Pancreas (tissue), 10 donors: Measurements from ENCODE around the gene PACSIN1. TPM values are rescaled to one million over a fixed set of nuclear protein-coding genes. Genes with fewer than 3 reads are reported as not detected.

Source experiments
- ATAC-seq, 4 donors: fragments of 200-7000 bp; cut with Tn5 transposase; one replicate each; pipeline versions ENCODE4 v1.8.0 to v1.9.1; 2020; ENCODE audit warnings: mild to moderate bottlenecking in 4 of 4, moderate library complexity in 4 of 4
- DNase-seq, 6 donors: peaks; one replicate each; pipeline ENCODE4 v3.0.0-alpha.2; 2020
- FAIRE-seq: peaks from 2 replicates; lab custom pipeline; 2012; peaks lifted over from hg19 to GRCh38; lab: Jason Lieb, UNC
- H3K27ac ChIP-seq, 4 donors: fragments of 200-600 bp; sonication (generic); 1 replicate in 3 of 4; 2 replicates in 1 of 4; pipeline versions ENCODE4 v1.5.0 to v1.8.0; 2020
- H3K27me3 ChIP-seq, 4 donors: fragments of 200-600 bp; one replicate each; pipeline ENCODE4 v1.8.0; 2021
- H3K36me3 ChIP-seq, 3 donors: fragments of 200-600 bp; sonication (generic) in 1 of 3; one replicate each; pipeline versions ENCODE4 v1.5.0 to v1.8.0; 2020 to 2021
- H3K4me1 ChIP-seq, 3 donors: fragments of 200-600 bp; one replicate each; pipeline ENCODE4 v1.8.0; 2021
- H3K4me3 ChIP-seq, 4 donors: fragments of 200-600 bp; sonication (generic) in 2 of 4; one replicate each; pipeline versions ENCODE4 v1.5.0 to v1.8.0; 2020 to 2021
- H3K9me3 ChIP-seq, 4 donors: fragments of 200-600 bp; one replicate each; pipeline ENCODE4 v1.8.0; 2021
- WGBS, 2 donors: extraction: QIAGEN DNeasy Blood & Tissue Kit; methylation state at CpG; one replicate each; pipeline ENCODE4 v1.1.7; 2013; 5-methylcytosine and 5-hydroxymethylcytosine counted together
- intact Hi-C, 3 donors: fragments of 100-400 bp; cut with DNase I; formaldehyde crosslinking; loops; one replicate each; pipeline versions ENCODE4 v1.11.1 to v1.14.2; 2022
- polyA plus RNA-seq, 2 donors: library from polyadenylated mRNA; stranded (reverse); fragments of 200-250 nt; gene quantifications; one replicate each; pipeline ENCODE4 v1.2.3, GENCODE V29; 2013
- total RNA-seq, 6 donors: library from RNA; stranded (reverse); fragmentation: NEBNext Ultra II Directional in 4 of 6; extraction: Animal tissue kit (Norgen Biotek cat#: 25700) in 4 of 6; gene quantifications; one replicate each; pipeline versions ENCODE4 v1.2.1 to v1.2.4, GENCODE V29; 2021 to 2023
- TF ChIP-seq, protein P1 (sequence below), 4 donors: fragments of 200-600 bp; sonication (generic) in 3 of 4; IDR thresholded peaks; one replicate each; pipeline versions ENCODE4 v1.5.0 to v1.8.0; 2021; ENCODE audit warnings: antibody characterized with exemption in 4 of 4
- donor health status: healthy with polysubstance abuse.
- donor health status: DM: no; HTN: no; CAD: no; lungs with moderate emphysema.
- donor health status: DM: no; HTN: no; CAD: no.
- donor health status: control.
- donor health status: control.
- donor health status: Bipolar disorder and iron deficiency.
- donor health status: DM: yes; HTN: yes; CAD: no.
- donor health status: DM: no; HTN: no; CAD: no.
- donor health status: DM: no; HTN: no; CAD: no.
- donor health status: DM: yes; HTN: yes; CAD: no.

Gene PACSIN1
- total and polyA plus RNA-seq, 8 donors = 0.25 to 2.0 (median 0.71) TPM

DNA sequence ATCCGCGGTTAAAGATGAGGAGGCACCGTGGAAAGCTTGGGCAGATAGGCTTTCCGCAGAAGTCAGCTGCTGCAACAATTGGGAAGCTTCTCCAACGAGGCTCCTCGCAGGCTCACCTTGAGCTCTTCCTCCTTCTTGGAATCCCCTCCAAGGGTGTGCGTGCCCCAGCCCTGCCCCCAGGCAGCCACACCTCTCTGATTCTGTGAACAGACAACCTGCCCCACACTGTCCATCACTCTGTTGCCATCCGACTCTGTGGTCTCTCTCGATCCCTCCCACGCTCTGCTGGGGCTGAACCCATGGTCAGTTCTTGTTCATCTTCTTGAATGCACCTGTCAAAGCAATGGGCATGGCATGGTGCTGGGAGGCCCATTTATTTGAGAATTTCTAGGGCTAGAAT is 31.5 kb downstream of the PACSIN1 start:
- WGBS, 2 donors = 85 to 86% methylated on average over 10 of the region's 10 CpGs
- FAIRE-seq (no peak), DNase-seq (peak in 1 of 6 donors; percentile 38), ATAC-seq (no peak)
- intact Hi-C loops = no loop called here
- Histone ChIP-seq H3K4me1 (no peaks in the 10 kb centered on the region), H3K27me3 (no peaks in the 10 kb centered on the region), H3K27ac (no peak overlapping the region), H3K4me3 (no peak overlapping the region), H3K36me3 (no peaks in the 10 kb centered on the region), H3K9me3 (no peaks in the 10 kb centered on the region)
- TF ChIP-seq, protein P1, sequence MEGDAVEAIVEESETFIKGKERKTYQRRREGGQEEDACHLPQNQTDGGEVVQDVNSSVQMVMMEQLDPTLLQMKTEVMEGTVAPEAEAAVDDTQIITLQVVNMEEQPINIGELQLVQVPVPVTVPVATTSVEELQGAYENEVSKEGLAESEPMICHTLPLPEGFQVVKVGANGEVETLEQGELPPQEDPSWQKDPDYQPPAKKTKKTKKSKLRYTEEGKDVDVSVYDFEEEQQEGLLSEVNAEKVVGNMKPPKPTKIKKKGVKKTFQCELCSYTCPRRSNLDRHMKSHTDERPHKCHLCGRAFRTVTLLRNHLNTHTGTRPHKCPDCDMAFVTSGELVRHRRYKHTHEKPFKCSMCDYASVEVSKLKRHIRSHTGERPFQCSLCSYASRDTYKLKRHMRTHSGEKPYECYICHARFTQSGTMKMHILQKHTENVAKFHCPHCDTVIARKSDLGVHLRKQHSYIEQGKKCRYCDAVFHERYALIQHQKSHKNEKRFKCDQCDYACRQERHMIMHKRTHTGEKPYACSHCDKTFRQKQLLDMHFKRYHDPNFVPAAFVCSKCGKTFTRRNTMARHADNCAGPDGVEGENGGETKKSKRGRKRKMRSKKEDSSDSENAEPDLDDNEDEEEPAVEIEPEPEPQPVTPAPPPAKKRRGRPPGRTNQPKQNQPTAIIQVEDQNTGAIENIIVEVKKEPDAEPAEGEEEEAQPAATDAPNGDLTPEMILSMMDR (IDR thresholded peaks at IDR 0.05) = no peak

DNA sequence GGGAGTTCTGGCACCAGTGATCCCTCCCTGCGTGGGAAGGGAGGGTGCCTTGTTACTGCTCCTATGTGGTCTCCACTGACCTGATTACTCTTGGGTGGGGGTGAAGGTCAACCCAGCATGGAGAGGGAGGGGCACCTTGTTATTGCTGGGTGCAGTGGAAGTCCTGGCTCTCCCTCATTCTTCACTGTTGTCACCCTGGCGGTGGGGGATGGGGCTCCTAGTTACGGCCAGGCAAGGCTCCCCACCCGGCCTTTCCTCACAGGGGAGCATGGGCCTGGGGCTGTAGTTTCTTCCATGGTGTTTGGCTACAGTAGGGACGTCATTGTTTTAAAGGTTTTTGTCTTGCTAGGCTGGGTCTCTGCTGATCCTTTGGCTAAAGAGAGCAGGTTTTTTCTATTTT is 40.8 kb downstream of the PACSIN1 start:
- H3K27me3 ChIP-seq = no peaks in the 10 kb centered on the region
- FAIRE-seq (no peak), ATAC-seq (no peak), DNase-seq (peak in 1 of 6 donors; percentile 11)
- no peak overlapping the region for H3K27ac ChIP-seq
- TF ChIP-seq, protein P1 (IDR thresholded peaks at IDR 0.05) = no peak
- H3K9me3 ChIP-seq = no peaks in the 10 kb centered on the region
- H3K4me1 ChIP-seq = no peaks in the 10 kb centered on the region
- WGBS, 2 donors = 76 to 81% methylated on average over 5 of the region's 5 CpGs
- H3K4me3 ChIP-seq = no peak overlapping the region
- no peaks in the 10 kb centered on the region for H3K36me3 ChIP-seq
- intact Hi-C loops = no loop called here

DNA sequence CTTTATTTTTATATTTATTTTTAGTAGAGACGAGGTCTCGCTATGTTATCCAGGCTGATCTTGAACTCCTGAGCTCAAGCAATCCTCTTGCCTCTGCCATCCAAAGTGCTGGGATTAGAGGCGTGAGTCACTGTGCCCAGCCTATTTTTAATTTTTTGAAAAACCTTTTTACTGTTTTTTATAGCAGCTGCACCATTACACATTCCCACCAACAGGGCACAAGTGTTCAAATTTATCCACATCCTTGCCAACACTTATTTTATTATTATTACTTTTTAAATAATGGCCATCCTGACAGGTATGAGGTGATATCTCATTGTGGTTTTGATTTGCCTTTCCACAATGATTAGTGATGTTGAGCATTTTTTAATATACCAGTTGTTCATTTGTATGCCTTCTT is 42.5 kb downstream of the PACSIN1 start:
- TF ChIP-seq, protein P1 (IDR thresholded peaks at IDR 0.05) = no peak
- FAIRE-seq (no peak), ATAC-seq (no peak), DNase-seq (no peak)
- intact Hi-C loops = no loop called here
- no peaks in the 10 kb centered on the region for H3K9me3 ChIP-seq
- 97 to 98% methylated on average over 3 of the region's 3 CpGs for WGBS, 2 donors
- H3K27me3 ChIP-seq = no peaks in the 10 kb centered on the region
- no peaks in the 10 kb centered on the region for H3K4me1 ChIP-seq
- no peaks in the 10 kb centered on the region for H3K36me3 ChIP-seq
- H3K4me3 ChIP-seq = no peak overlapping the region
- H3K27ac ChIP-seq = no peak overlapping the region

DNA sequence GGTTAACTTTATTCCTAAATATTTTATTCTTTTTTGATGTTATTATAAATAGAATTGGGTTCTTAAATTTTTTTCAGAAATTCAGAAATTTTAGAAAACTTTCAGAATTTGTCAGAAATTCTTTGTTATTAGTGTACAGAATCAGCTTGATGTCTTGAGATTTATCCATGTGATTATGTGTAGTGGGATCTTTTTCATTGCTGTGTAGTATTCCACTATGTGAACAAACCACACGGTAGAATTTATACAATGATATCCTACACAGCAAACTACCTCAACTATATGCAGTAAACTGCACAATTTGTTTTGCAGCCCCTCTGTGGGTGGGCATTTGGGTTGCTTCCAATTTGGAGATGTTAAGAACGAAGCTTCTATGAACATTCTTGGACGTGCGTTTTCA is 43.9 kb downstream of the PACSIN1 start:
- Histone ChIP-seq H3K9me3 (no peaks in the 10 kb centered on the region), H3K27ac (no peak overlapping the region), H3K36me3 (no peaks in the 10 kb centered on the region), H3K4me1 (no peaks in the 10 kb centered on the region), H3K27me3 (no peaks in the 10 kb centered on the region), H3K4me3 (no peak overlapping the region)
- TF ChIP-seq, protein P1 (IDR thresholded peaks at IDR 0.05) = no peak
- intact Hi-C loops = no loop called here
- no peak for DNase-seq
- no peak for FAIRE-seq
- 97 to 99% methylated on average over 4 of the region's 4 CpGs for WGBS, 2 donors
- ATAC-seq = no peak

DNA sequence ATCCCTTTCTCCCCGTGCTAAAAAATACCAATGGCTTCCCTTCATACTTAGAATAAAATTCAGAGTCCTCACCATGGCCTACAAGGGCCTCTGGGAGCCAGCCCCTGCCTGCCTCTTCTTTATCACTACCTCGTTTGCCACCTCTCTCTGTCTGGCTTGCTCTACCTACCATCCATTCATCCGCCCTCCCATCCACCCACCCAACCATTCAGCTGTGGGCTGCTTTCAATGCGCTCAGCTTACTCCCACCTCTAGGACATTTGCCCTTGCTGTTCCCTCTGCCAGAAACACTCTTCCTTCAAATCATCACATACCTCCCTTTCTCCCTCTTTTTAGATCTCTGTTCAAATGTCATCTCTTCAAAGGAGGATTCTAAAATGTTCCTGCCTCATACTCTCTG is 44.4 kb downstream of the PACSIN1 start:
- WGBS, 2 donors = 92 to 99% methylated on average over 4 of the region's 4 CpGs
- DNase-seq (peak in 1 of 6 donors; percentile 3), FAIRE-seq (no peak), ATAC-seq (no peak)
- Histone ChIP-seq H3K36me3 (no peaks in the 10 kb centered on the region), H3K27me3 (no peaks in the 10 kb centered on the region), H3K9me3 (no peaks in the 10 kb centered on the region), H3K4me3 (no peak overlapping the region), H3K27ac (no peak overlapping the region), H3K4me1 (no peaks in the 10 kb centered on the region)
- TF ChIP-seq, protein P1 (IDR thresholded peaks at IDR 0.05) = no peak
- intact Hi-C loops = no loop called here
